ENCODE data around the gene PSMD1. TPM values are rescaled to one million over a fixed set of nuclear protein-coding genes. Genes with fewer than 3 reads are reported as not detected.

Gene PSMD1
- total and polyA plus RNA-seq, 4 donors, result 30.1 to 91.1 (median 56.0) TPM

DNA sequence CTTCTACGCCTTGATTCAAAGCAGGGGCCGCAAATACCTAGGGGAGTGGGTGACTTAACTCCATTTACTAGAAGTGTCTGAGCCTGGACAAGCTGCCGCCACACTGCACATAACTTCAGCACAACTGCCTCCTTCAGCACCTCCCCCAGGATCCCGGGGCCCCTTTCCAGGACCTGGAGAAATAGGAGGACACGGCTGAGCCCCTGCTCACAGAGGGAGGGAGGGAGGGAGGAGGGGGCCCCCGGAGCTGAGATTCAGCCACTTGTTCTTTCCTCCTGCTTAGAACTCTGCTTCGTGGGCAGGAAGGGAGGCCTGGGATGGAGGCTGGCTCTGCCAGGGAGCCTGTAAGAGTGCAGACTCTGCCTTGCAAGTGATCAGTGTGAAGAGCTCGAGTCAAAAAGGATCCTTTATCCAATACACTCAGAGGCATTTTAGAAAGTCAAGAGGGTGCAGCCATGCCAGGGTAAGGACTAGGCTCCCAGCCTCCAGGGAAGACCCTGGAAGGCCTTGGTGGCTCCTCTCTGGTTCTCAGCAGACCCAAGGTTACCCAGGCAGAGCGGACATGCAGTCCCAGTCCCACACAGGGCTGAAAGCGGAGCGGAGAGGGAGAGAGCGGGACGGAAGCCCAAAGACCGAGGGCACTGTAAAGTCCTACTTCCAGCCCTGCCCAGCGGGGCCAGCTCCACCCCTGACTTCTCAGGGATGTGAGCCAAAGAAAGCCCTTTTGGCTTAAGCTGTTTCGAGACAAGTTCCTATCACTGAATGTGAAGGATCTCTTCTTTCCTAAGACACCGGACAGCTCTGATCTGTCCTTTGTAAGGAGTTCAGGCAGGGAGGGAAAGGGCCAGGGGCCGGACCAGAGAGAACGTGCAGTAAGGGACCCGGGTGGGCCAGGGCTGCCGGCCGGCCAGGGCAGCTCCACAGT lies 133.2 kb downstream of the PSMD1 start:
- 55 to 85% methylated on average over 22 of the region's 22 CpGs for WGBS, 2 donors
- H3K4me1 ChIP-seq (ENCODE audit: control insufficient read depth in 5 of 5, insufficient read depth in 5 of 5, low read length in 5 of 5), result peaks cover 0 to 19% (median 0%) of the 10 kb centered on the region in 5 donors
- no peaks in the 10 kb centered on the region for H3K36me3 ChIP-seq (ENCODE audit: control insufficient read depth in 4 of 4, insufficient read depth in 4 of 4, low read length in 4 of 4)
- no peaks in the 10 kb centered on the region for H3K9me3 ChIP-seq (ENCODE audit: control insufficient read depth in 4 of 4, insufficient read depth in 3 of 4, low read length in 3 of 4)
- H3K27ac ChIP-seq (ENCODE audit: low read depth in 1 of 2, low read length in 1 of 2), result peak overlapping the region; percentile 46 to 81
- DNase-seq, result peak; percentile 55 to 69 (median 68)
- H3K4me3 ChIP-seq, result no peak overlapping the region
- no peak for TF ChIP-seq CTCF (IDR thresholded peaks at IDR 0.05; ENCODE audit: control extremely low read depth, extremely low read depth)
- no peak for ATAC-seq (ENCODE audit: insufficient read depth, low FRiP score)
- peaks cover 0 to 2% (median 0%) of the 10 kb centered on the region in 3 donors for H3K27me3 ChIP-seq (ENCODE audit: control insufficient read depth in 3 of 3, insufficient read depth in 3 of 3, low read length in 2 of 3)
- peak overlapping the region in 1 of 2 donors; percentile 16 for H3K9ac ChIP-seq (ENCODE audit: insufficient read depth in 1 of 2, low read length in 2 of 2)

GRCh38 chr2:231190531-231191197 lies 134.0 kb downstream of the PSMD1 start:
- peak; percentile 71 for ATAC-seq (ENCODE audit: insufficient read depth, low FRiP score)
- TF ChIP-seq CTCF (IDR thresholded peaks at IDR 0.05; ENCODE audit: control extremely low read depth, extremely low read depth), result no peak
- peaks cover 0 to 2% (median 0%) of the 10 kb centered on the region in 3 donors for H3K27me3 ChIP-seq (ENCODE audit: control insufficient read depth in 3 of 3, insufficient read depth in 3 of 3, low read length in 2 of 3)
- H3K4me3 ChIP-seq, result no peak overlapping the region
- H3K9me3 ChIP-seq (ENCODE audit: control insufficient read depth in 4 of 4, insufficient read depth in 3 of 4, low read length in 3 of 4), result no peaks in the 10 kb centered on the region
- peak overlapping the region; percentile 51 to 81 for H3K27ac ChIP-seq (ENCODE audit: low read depth in 1 of 2, low read length in 1 of 2)
- peak overlapping the region; percentile 16 to 42 for H3K9ac ChIP-seq (ENCODE audit: insufficient read depth in 1 of 2, low read length in 2 of 2)
- no peaks in the 10 kb centered on the region for H3K36me3 ChIP-seq (ENCODE audit: control insufficient read depth in 4 of 4, insufficient read depth in 4 of 4, low read length in 4 of 4)
- 19 to 20% methylated on average over 41 to 42 of the region's 42 CpGs for WGBS, 2 donors
- DNase-seq, result peak; percentile 76 to 87 (median 85)
- H3K4me1 ChIP-seq (ENCODE audit: control insufficient read depth in 5 of 5, insufficient read depth in 5 of 5, low read length in 5 of 5), result peaks cover 0 to 14% (median 0%) of the 10 kb centered on the region in 5 donors

- H3K27ac ChIP-seq (ENCODE audit: low read depth in 1 of 2, low read length in 1 of 2), result peak overlapping the region in 1 of 2 donors; percentile 66
- no peak for ATAC-seq (ENCODE audit: insufficient read depth, low FRiP score)
- no peaks in the 10 kb centered on the region for H3K9me3 ChIP-seq (ENCODE audit: control insufficient read depth in 4 of 4, insufficient read depth in 3 of 4, low read length in 3 of 4)
- peaks cover 0 to 2% (median 0%) of the 10 kb centered on the region in 3 donors for H3K27me3 ChIP-seq (ENCODE audit: control insufficient read depth in 3 of 3, insufficient read depth in 3 of 3, low read length in 2 of 3)
- peak; percentile 84 to 87 (median 86) for DNase-seq
- no peak overlapping the region for H3K9ac ChIP-seq (ENCODE audit: insufficient read depth in 1 of 2, low read length in 2 of 2)
- no peaks in the 10 kb centered on the region for H3K36me3 ChIP-seq (ENCODE audit: control insufficient read depth in 4 of 4, insufficient read depth in 4 of 4, low read length in 4 of 4)
- WGBS, 2 donors, result 64 to 77% methylated on average over 19 of the region's 19 CpGs
- peaks cover 0 to 14% (median 0%) of the 10 kb centered on the region in 5 donors for H3K4me1 ChIP-seq (ENCODE audit: control insufficient read depth in 5 of 5, insufficient read depth in 5 of 5, low read length in 5 of 5)
- peak; percentile 33 for TF ChIP-seq CTCF (IDR thresholded peaks at IDR 0.05; ENCODE audit: control extremely low read depth, extremely low read depth)
- no peak overlapping the region for H3K4me3 ChIP-seq
These were observed 135.5 kb downstream of the PSMD1 start for GRCh38 chr2:231191896-231192872.

All from lung (tissue), 12 donors.